Forelimb muscle (tissue), 1 donor: ENCODE results near the gene MYO6. TPM values are rescaled to one million over a fixed set of nuclear protein-coding genes. Genes with fewer than 3 reads are reported as not detected.
"Not testable (repeated sequence)": the region's sequence is repeated elsewhere in the genome, so short reads cannot be mapped to it uniquely, and the experiment has no call there.

Experiments
- DNase-seq: peaks from one replicate; pipeline ENCODE4 v3.0.0-alpha.2; 2013; ENCODE audit warnings: low read depth
- polyA plus RNA-seq: library from polyadenylated mRNA; unstranded; fragments of 120-200 nt; gene quantifications from one replicate; pipeline ENCODE4 v1.2.1, GENCODE V29; 2013; ENCODE audit not compliant: insufficient read length

MYO6 gene
- polyA plus RNA-seq, 1 donor: 5.8 TPM

GRCh38 chr6:75893058-75893775 is 144.2 kb downstream of the MYO6 start:
- DNase-seq: peak; percentile 70

- DNase-seq: no peak
Measured at GRCh38 chr6:75893776-75894152, 144.7 kb downstream of the MYO6 start.

- DNase-seq: no peak
Measured at GRCh38 chr6:75896526-75896925, 147.5 kb downstream of the MYO6 start.

GRCh38 chr6:75900216-75900615 is 151.2 kb downstream of the MYO6 start:
- not testable (repeated sequence) for DNase-seq

GRCh38 chr6:75905129-75905528 is 156.1 kb downstream of the MYO6 start:
- DNase-seq: not testable (repeated sequence)

- DNase-seq: no peak
Measured at GRCh38 chr6:75906871-75907270, 157.8 kb downstream of the MYO6 start.

GRCh38 chr6:75907444-75907843 is 158.4 kb downstream of the MYO6 start:
- no peak for DNase-seq

- DNase-seq: no peak
Measured at GRCh38 chr6:75913040-75913439, 164.0 kb downstream of the MYO6 start.

- DNase-seq: no peak
Measured at GRCh38 chr6:75922226-75922625, 173.2 kb downstream of the MYO6 start.

- no peak for DNase-seq
Measured at GRCh38 chr6:75926293-75927168, 177.5 kb downstream of the MYO6 start.

- DNase-seq: peak; percentile 47
Measured at GRCh38 chr6:75931011-75931680, 182.1 kb downstream of the MYO6 start.

- DNase-seq: no peak
Measured at GRCh38 chr6:75932067-75932466, 183.0 kb downstream of the MYO6 start.

GRCh38 chr6:75933387-75933975 is 184.4 kb downstream of the MYO6 start:
- no peak for DNase-seq

- peak; percentile 66 for DNase-seq
Measured at GRCh38 chr6:75934643-75935472, 185.8 kb downstream of the MYO6 start.

- no peak for DNase-seq
Measured at GRCh38 chr6:75935473-75935793, 186.4 kb downstream of the MYO6 start.

GRCh38 chr6:75936682-75937081 is 187.6 kb downstream of the MYO6 start:
- no peak for DNase-seq

- no peak for DNase-seq
Measured at GRCh38 chr6:75937846-75938245, 188.8 kb downstream of the MYO6 start.

GRCh38 chr6:75940564-75940963 is 191.5 kb downstream of the MYO6 start:
- DNase-seq: no peak

GRCh38 chr6:75941509-75941908 is 192.5 kb downstream of the MYO6 start:
- no peak for DNase-seq

- DNase-seq: no peak
Measured at GRCh38 chr6:75943381-75943780, 194.3 kb downstream of the MYO6 start.

GRCh38 chr6:75946146-75946831 is 197.2 kb downstream of the MYO6 start:
- no peak for DNase-seq
